Activated CD8-positive, alpha-beta T cell treated with anti-CD3 and anti-CD28 coated beads, Interleukin-2, amount 10 ng/mL, durations not matched to agents 7 days and 5 days (primary cell): ENCODE results near the gene ESRP2. TPM values are rescaled to one million over a fixed set of nuclear protein-coding genes. Genes with fewer than 3 reads are reported as not detected.
A peak's percentile ranks its signal among the peaks of the same experiment; 100 is the strongest.

ENCODE experiments used
- ATAC-seq: fragments of 150-1000 bp; cut with Tn5 transposase; one replicate; pipeline ENCODE4 v1.10.0; 2021; ENCODE audit warnings: moderate library complexity
- CTCF ChIA-PET: fragments of 350-600 bp; sonication (Branson Sonifier 250); formaldehyde crosslinking; loops from one replicate; lab custom pipeline; 2021; ENCODE audit warnings: antibody characterized with exemption; lab: Charles Lee
- POLR2A ChIA-PET: fragments of 350-600 bp; sonication (Branson Sonifier 250); formaldehyde crosslinking; loops from one replicate; lab custom pipeline; 2021; ENCODE audit warnings: antibody characterized with exemption; lab: Charles Lee
- DNase-seq: peaks from one replicate; pipeline ENCODE4 v3.0.0-alpha.2; 2020
- H3K27ac Mint-ChIP-seq: one replicate; pipeline ENCODE4 v1.8.0; 2021; ENCODE audit warnings: mild to moderate bottlenecking, mixed read lengths
- H3K27me3 Mint-ChIP-seq: one replicate; pipeline ENCODE4 v1.8.0; 2021; ENCODE audit warnings: low read depth, mixed read lengths
- H3K36me3 Mint-ChIP-seq: one replicate; pipeline ENCODE4 v1.8.0; 2021; ENCODE audit warnings: low read depth, mixed read lengths
- H3K4me1 Mint-ChIP-seq: one replicate; pipeline ENCODE4 v1.8.0; 2021; ENCODE audit warnings: low read depth, mixed read lengths
- H3K4me3 Mint-ChIP-seq: one replicate; pipeline ENCODE4 v1.8.0; 2021; ENCODE audit warnings: mild to moderate bottlenecking, mixed read lengths
- H3K9me3 Mint-ChIP-seq: one replicate; pipeline ENCODE4 v1.8.0; 2022; ENCODE audit warnings: mixed read lengths; ENCODE audit not compliant: insufficient read depth
- total RNA-seq, 2 experiments: library from RNA; stranded (reverse); gene quantifications; one replicate each; pipeline ENCODE4 v1.2.3, GENCODE V29; 2021

The ESRP2 gene
- total RNA-seq, result under 1 TPM in 1 of 2 experiments, not detected in 1; 0.18 TPM

DNA sequence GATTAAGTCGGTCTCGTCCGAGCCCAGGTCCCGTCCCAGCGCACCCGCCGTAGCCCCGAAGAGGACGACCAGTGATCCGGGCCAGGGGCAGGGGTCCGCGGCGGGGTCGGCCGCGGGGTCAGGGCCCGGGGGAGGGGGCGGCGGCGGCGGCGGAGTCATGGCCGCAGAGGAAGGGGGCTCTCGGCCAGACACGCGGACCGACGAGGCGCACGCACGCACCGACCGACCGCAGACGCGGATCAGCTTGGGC is at the start of gene ESRP2:
TSS of gene ESRP2 (minus strand) at position 241 of the 250 bp plus-strand sequence. CDS start at position 159, 82 bp downstream.
- POLR2A ChIA-PET, result no interaction called here
- Mint-ChIP-seq H3K27me3 (no peaks in the 10 kb centered on the region), H3K4me1 (peaks cover 47% of the 10 kb centered on the region), H3K9me3 (no peaks in the 10 kb centered on the region), H3K4me3 (peak within 1 kb of the TSS; percentile 89), H3K36me3 (peaks cover 2% of the 10 kb centered on the region), H3K27ac (peak within 1 kb of the TSS; percentile 32)
- ATAC-seq, result no peak
- CTCF ChIA-PET, result interaction anchor here (1.1 to 1.6 kb wide), 2 partner anchors 28 to 142 kb away, joined by 3 to 7 read pairs; partner anchors contain the start of gene SLC7A6
- DNase-seq, result no peak

DNA sequence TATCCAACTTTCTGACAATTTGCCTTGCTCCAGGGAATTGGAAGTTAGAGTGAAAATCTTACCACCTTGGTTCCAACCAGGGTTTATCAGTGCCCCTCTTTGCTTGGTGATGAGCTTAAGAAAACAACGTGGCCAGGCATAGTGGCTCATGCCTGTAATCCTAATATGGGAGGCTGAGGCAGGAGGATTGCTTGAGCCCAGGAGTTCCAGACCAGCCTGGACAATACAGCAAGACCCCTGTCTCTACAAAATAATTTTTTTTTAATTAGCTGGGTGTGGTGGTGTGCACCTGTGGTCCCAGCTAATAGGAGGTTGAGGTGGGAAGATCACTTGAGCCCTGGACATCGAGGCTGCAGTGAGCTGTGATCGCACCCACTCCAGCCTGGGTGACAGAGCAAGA is 49.8 kb upstream of the ESRP2 start:
- peaks cover 95% of the 10 kb centered on the region for H3K4me1 Mint-ChIP-seq
- peaks cover 78% of the 10 kb centered on the region for H3K36me3 Mint-ChIP-seq
- H3K9me3 Mint-ChIP-seq, result no peaks in the 10 kb centered on the region
- H3K27me3 Mint-ChIP-seq, result no peaks in the 10 kb centered on the region
- CTCF ChIA-PET, result interaction anchor here (0.6 to 15.7 kb wide), 10 partner anchors 11 to 245 kb away, joined by 3 to 346 read pairs (median 3); partner anchors contain the start of genes PRMT7, SLC7A6 and SLC7A6OS
- peak overlapping the region; percentile 84 for H3K27ac Mint-ChIP-seq
- POLR2A ChIA-PET, result interaction anchor here (0.6 to 4.5 kb wide), 7 partner anchors 10 to 70 kb away, joined by 3 to 55 read pairs (median 9); partner anchors contain the start of genes PRMT7, SLC7A6 and SLC7A6OS
- peak overlapping the region; percentile 66 for H3K4me3 Mint-ChIP-seq
- ATAC-seq, result no peak
- DNase-seq, result no peak

DNA sequence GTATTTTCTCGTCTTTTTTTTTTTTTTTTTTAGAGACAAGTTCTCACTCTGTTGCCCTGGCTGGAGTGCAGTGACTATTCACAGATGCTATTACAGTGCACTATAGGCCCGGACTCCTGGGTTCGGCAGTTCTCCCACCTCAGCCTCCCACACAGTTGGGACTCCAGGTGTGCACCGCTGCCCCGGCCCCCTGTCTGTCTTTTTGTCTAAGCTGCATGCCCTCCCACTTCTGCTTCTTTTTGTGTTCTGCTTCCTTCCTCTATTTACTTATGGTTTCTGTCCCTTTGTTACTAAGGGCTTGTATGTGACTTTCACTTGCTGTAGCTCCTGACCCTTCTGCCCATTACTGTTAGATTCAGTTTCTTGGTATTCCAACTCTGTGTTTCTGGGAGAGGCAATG is 48.9 kb upstream of the ESRP2 start:
- Mint-ChIP-seq H3K27me3 (no peaks in the 10 kb centered on the region), H3K9me3 (no peaks in the 10 kb centered on the region), H3K27ac (peak overlapping the region; percentile 84), H3K36me3 (peaks cover 75% of the 10 kb centered on the region), H3K4me3 (peak overlapping the region; percentile 58), H3K4me1 (peaks cover 92% of the 10 kb centered on the region)
- peak; percentile 37 for DNase-seq
- peak; percentile 3 for ATAC-seq
- ChIA-PET CTCF (interaction anchor here (0.7 to 15.7 kb wide), 11 partner anchors 10 to 244 kb away, joined by 3 to 346 read pairs (median 4); partner anchors contain the start of genes PRMT7, SLC7A6 and SLC7A6OS), POLR2A (interaction anchor here (0.7 to 4.5 kb wide), 8 partner anchors 9 to 34 kb away, joined by 3 to 55 read pairs (median 8); partner anchors contain the start of genes PRMT7, SLC7A6 and SLC7A6OS)

DNA sequence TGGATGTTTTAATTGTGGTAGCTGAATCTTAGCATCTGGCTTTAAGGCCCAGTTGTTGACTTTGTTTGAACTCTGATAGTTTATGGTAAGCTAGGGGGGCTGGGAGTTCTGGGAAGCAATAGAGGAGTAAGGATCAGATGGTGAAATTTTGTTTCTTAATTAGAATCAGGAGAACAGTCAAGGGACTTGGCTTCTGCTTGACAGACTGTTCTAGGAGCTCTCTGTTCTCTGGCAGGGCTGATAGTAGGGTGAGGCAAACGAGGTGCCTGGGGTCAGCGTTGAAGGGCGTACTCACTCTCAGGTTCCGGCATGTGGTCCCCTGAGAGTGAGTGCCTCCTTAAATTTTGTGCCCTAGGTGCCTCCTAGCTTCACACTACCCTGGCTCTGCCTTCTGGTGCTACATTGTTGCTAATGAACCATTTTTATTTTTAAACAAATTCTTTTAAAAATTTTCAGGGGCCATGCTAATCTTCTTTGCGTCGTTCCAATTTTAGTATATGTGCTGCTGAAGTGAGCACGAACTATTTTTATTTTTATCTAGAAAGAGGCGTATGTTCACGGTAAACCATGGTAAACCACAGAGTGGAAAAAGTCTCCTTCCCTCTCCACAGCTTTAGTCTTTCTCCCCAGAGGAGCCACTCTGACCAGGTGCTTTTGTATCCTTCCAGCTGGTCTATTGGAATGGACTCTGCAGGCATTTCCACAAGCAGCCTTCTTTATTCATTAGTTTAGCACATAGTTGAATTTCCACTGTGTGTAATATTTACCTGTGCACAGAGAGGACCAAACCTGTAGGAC is 48.1 kb upstream of the ESRP2 start:
- Mint-ChIP-seq H3K4me1 (peaks cover 91% of the 10 kb centered on the region), H3K9me3 (no peaks in the 10 kb centered on the region), H3K27me3 (no peaks in the 10 kb centered on the region), H3K36me3 (peaks cover 75% of the 10 kb centered on the region), H3K4me3 (peak overlapping the region; percentile 58), H3K27ac (peak overlapping the region; percentile 84)
- CTCF ChIA-PET, result interaction anchor here (1.3 to 15.7 kb wide), 9 partner anchors 9 to 237 kb away, joined by 3 to 346 read pairs (median 4); partner anchors contain the start of genes PRMT7, SLC7A6 and SLC7A6OS
- POLR2A ChIA-PET, result interaction anchor here (0.7 to 4.5 kb wide), 7 partner anchors 8 to 35 kb away, joined by 3 to 55 read pairs (median 7); partner anchors contain the start of genes PRMT7, SLC7A6 and SLC7A6OS
- peak; percentile 52 for DNase-seq
- ATAC-seq, result peak; percentile 43

DNA sequence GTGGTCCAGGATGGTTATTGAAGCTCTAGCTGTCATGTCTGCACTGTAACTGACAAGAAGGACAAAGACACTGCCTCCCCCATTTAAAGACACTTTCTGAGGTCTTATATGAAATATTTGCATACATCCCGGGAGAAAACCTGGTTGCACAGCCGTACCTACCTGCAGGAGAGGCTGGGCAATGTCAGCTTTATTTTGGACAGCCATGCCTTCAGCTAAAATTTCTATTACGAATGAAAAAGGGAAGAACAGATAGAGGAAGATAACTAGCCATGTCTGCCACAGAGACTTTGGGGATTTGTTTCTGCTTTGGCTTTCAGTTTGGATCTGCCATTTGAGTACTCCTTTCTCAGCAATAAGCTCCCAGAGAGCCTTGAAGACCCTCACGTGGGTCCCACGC is 47.4 kb upstream of the ESRP2 start:
- ATAC-seq (no peak), DNase-seq (no peak)
- peak overlapping the region; percentile 58 for H3K4me3 Mint-ChIP-seq
- H3K27ac Mint-ChIP-seq, result peak overlapping the region; percentile 84
- H3K27me3 Mint-ChIP-seq, result no peaks in the 10 kb centered on the region
- H3K36me3 Mint-ChIP-seq, result peaks cover 74% of the 10 kb centered on the region
- ChIA-PET POLR2A (interaction anchor here (1.1 to 4.5 kb wide), 4 partner anchors 9 to 28 kb away, joined by 7 to 55 read pairs (median 14); partner anchors contain the start of genes PRMT7, SLC7A6 and SLC7A6OS), CTCF (interaction anchor here (1.3 to 15.7 kb wide), 8 partner anchors 8 to 237 kb away, joined by 3 to 346 read pairs (median 6); partner anchors contain the start of genes PRMT7, SLC7A6 and SLC7A6OS)
- H3K4me1 Mint-ChIP-seq, result peaks cover 87% of the 10 kb centered on the region
- H3K9me3 Mint-ChIP-seq, result no peaks in the 10 kb centered on the region

DNA sequence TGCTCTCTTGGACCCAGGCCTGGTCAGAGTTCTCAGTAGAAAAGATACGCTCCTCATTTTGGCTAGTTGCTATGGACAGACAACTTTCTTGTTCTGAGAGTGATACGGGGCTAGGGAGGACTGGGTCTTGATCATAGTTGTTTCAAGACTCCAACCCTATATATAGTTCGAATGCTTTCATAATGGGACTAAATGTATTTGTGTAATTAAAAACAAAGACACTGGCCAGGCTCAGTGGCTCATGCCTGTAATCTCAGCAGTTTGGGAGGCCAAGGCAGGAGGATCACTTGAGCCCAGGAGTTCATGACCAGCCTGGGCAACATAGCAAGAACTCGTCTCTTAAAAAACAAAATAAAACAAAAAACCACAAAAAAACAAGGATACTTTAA is 46.1 kb upstream of the ESRP2 start:
- ChIA-PET POLR2A (no interaction called here), CTCF (interaction anchor here (15.7 kb wide), 1 partner anchor 18 kb away, joined by 346 read pairs; the partner anchor contains the start of gene SLC7A6)
- ATAC-seq (no peak), DNase-seq (no peak)
- H3K36me3 Mint-ChIP-seq, result peaks cover 61% of the 10 kb centered on the region
- H3K27me3 Mint-ChIP-seq, result no peaks in the 10 kb centered on the region
- peaks cover 75% of the 10 kb centered on the region for H3K4me1 Mint-ChIP-seq
- peak overlapping the region; percentile 74 for H3K27ac Mint-ChIP-seq
- no peak overlapping the region for H3K4me3 Mint-ChIP-seq
- H3K9me3 Mint-ChIP-seq, result no peaks in the 10 kb centered on the region

DNA sequence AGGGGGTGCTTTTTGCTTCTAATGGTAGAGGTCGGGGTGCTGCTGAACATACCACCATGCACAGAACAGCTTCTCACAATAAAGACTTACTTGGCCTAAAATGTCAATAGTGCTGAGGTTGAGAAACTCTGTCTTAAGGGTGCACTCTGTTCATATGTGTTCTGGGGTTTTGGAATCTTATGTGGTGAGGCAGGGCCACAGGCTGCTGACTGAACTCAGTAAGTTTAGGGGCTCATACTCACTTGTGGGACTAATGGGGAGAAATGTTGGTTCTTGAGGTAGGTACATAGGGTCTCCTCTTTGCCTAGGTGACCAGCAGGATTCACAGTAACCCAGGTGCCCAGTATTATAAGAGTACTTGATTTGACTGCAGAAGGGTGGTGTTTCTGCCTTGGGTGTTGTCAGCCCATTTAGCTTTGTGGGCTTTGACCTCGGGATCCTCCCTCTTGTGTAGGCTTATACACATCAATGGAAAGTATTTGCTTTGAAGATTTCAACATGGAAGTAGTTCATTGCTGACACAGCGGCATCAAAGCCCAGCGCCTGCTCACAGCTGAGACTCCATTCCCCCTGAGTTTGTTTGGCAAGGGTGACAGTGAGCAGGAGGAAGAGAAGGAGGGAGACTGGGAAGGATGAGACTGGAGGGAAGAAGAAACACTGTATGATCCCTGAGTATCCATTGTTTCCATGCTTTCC is 45.6 kb upstream of the ESRP2 start:
- peak; percentile 19 for ATAC-seq
- Mint-ChIP-seq H3K27ac (peak overlapping the region; percentile 74), H3K4me1 (peaks cover 76% of the 10 kb centered on the region), H3K4me3 (no peak overlapping the region), H3K9me3 (no peaks in the 10 kb centered on the region), H3K36me3 (peaks cover 60% of the 10 kb centered on the region), H3K27me3 (no peaks in the 10 kb centered on the region)
- no peak for DNase-seq
- CTCF ChIA-PET, result interaction anchor here (2.2 to 15.7 kb wide), 2 partner anchors 12 to 18 kb away, joined by 6 to 346 read pairs; partner anchors contain the start of gene SLC7A6
- POLR2A ChIA-PET, result interaction anchor here (0.8 to 1.9 kb wide), 3 partner anchors 9 to 18 kb away, joined by 3 to 8 read pairs (median 3); partner anchors contain the start of gene SLC7A6

DNA sequence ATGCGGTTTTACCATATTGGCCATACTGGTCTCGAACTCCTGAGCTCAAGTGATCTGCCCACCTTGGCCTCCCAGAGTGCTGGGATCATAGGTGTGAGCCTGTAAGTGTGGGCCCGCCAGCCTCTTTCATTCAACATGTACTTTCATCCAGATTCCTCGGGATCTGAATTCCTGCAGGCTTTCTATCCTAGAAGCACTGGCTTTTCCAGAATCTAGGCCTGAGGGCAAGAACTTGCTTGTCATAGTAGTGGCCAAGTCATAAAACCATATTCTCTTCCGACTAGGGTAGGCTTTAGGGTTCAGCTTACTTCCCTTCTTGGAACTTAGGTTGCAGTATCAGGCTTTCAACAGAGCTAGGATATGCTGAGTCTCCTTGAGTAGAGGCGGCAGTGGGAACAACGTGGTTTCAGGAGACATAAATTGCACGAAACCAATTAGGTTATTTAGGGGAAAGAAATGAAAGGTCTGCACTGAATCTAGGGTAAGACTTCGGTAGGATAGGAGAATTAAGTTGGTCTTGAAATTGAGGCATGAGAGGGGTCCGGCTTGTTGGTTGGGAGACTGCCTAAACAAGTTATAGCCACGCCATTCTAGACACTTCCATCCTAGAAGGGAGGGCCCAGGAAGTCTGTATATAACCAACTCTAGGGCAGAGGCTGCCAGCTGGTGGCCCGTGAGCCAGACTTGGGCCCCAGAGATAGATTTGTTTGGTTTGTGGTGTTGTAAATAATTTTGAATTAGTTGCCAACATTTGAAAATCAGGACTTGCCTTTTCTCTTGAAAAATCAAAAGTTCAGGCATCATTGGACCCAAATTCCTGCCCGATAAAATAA is 44.0 kb upstream of the ESRP2 start:
- POLR2A ChIA-PET, result interaction anchor here (1.4 to 1.9 kb wide), 2 partner anchors 12 to 16 kb away, joined by 3 to 8 read pairs; partner anchors contain the start of gene SLC7A6
- peak overlapping the region; percentile 64 for H3K27ac Mint-ChIP-seq
- CTCF ChIA-PET, result interaction anchor here (0.7 to 15.7 kb wide), 5 partner anchors 10 to 49 kb away, joined by 3 to 346 read pairs (median 4); partner anchors contain the start of genes PRMT7, SLC7A6 and SLC7A6OS
- no peaks in the 10 kb centered on the region for H3K27me3 Mint-ChIP-seq
- peaks cover 65% of the 10 kb centered on the region for H3K36me3 Mint-ChIP-seq
- H3K4me3 Mint-ChIP-seq, result no peak overlapping the region
- no peak for ATAC-seq
- H3K9me3 Mint-ChIP-seq, result no peaks in the 10 kb centered on the region
- peaks cover 77% of the 10 kb centered on the region for H3K4me1 Mint-ChIP-seq
- no peak for DNase-seq

DNA sequence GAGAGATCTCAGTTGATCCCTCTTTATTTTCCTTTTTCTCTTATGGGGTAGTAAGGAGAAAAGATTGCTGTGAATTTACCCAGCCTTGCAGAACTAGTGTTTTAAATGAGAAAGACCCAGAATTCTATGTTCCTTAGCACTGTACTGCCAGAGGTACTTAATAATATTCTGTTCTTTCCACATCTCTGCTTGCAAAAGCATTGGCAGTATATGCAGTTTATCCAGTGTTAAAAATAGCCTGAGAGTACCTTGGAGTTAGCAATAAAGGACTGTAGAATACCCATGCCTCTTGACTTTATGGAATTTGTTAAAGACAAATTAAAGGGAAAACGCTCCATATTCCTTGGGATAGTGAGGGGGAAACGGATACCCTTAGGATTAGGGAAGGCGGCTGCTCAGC is 40.3 kb upstream of the ESRP2 start:
- peak; percentile 2 for ATAC-seq
- Mint-ChIP-seq H3K9me3 (no peaks in the 10 kb centered on the region), H3K4me3 (peak overlapping the region; percentile 65), H3K36me3 (peaks cover 59% of the 10 kb centered on the region), H3K27me3 (no peaks in the 10 kb centered on the region), H3K27ac (peak overlapping the region; percentile 89), H3K4me1 (peaks cover 72% of the 10 kb centered on the region)
- DNase-seq, result no peak
- ChIA-PET POLR2A (interaction anchor here (0.6 to 2.4 kb wide), 7 partner anchors 8 to 34 kb away, joined by 3 to 6 read pairs (median 3); partner anchors contain the start of genes PRMT7, SLC7A6 and SLC7A6OS), CTCF (interaction anchor here (0.7 to 7.9 kb wide), 7 partner anchors 8 to 53 kb away, joined by 3 to 118 read pairs (median 6); partner anchors contain the start of genes PRMT7, SLC7A6 and SLC7A6OS)

DNA sequence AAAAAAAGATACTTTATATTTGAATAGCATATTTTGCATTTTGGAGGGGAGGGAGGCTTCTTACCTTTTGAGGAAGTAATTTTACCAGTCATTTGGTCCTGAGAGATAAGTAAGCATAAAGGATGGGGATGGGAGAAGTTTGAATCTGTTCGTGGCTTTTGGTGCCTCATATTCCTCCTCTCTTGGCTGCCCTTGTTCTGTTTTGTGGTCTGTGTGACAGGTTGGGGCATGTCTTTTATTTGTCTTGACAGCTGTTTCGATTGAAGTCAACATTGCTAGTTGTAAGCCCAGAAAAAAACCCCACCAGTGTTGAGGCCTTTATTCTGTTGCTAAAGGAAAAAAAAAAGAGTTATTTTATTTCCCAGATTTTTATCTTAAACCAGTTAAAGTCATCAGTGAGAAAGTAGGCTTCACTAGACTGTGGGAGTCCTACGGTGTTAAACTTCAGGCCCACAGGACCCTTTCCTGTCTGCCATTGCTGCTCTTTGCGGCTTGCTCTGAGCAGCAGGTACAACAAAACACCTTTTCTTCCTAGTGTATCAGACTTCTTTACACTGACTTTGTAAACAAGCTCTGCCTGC is 39.8 kb upstream of the ESRP2 start:
- Mint-ChIP-seq H3K9me3 (no peaks in the 10 kb centered on the region), H3K36me3 (peaks cover 58% of the 10 kb centered on the region), H3K27ac (peak overlapping the region; percentile 89), H3K27me3 (no peaks in the 10 kb centered on the region), H3K4me1 (peaks cover 72% of the 10 kb centered on the region), H3K4me3 (peak overlapping the region; percentile 65)
- ChIA-PET POLR2A (interaction anchor here (0.6 to 2.4 kb wide), 8 partner anchors 8 to 71 kb away, joined by 3 to 6 read pairs (median 3); partner anchors contain the start of genes PRMT7, SLC7A6 and SLC7A6OS), CTCF (interaction anchor here (1.1 to 7.9 kb wide), 7 partner anchors 9 to 53 kb away, joined by 3 to 118 read pairs (median 6); partner anchors contain the start of genes PRMT7, SLC7A6 and SLC7A6OS)
- peak; percentile 82 for ATAC-seq
- DNase-seq, result peak; percentile 67
